ENCODE data around the gene ERRFI1.
"Not testable (repeated sequence)": the region's sequence is repeated elsewhere in the genome, so short reads cannot be mapped to it uniquely, and the experiment has no call there.

ERRFI1 gene

GRCh38 chr1:8026153-8026975 is at the start of gene ERRFI1:
TSS of gene ERRFI1 (minus strand) at chr1:8026309. CDS start at chr1:8015619, 10,690 bp downstream.
- intact Hi-C loops (cut with DNase I), result loop anchor here (10.0 kb wide), 1 partner anchor 62 kb away; the partner anchor contains the start of gene PARK7
- DNase-seq, result peak; percentile 86 to 99 (median 97)

- peak in 23 of 42 donors; percentile 2 to 67 (median 25) for DNase-seq
- intact Hi-C loops (cut with DNase I), result no loop called here
These were observed 49.5 kb upstream of the ERRFI1 start for GRCh38 chr1:8075511-8076051.

- intact Hi-C loops (cut with DNase I), result no loop called here
- no peak for DNase-seq
These were observed 47.2 kb upstream of the ERRFI1 start for GRCh38 chr1:8073112-8073855.

- DNase-seq, result no peak
- intact Hi-C loops (cut with DNase I), result no loop called here
These were observed 44.3 kb upstream of the ERRFI1 start for GRCh38 chr1:8070381-8070811.

- DNase-seq; intact Hi-C loops (cut with DNase I): not testable (repeated sequence)
These were observed 43.7 kb upstream of the ERRFI1 start for GRCh38 chr1:8069614-8070320.

GRCh38 chr1:8065369-8065768 is 39.3 kb upstream of the ERRFI1 start:
- DNase-seq, result no peak
- intact Hi-C loops (cut with DNase I), result no loop called here

GRCh38 chr1:8063298-8064036 is 37.4 kb upstream of the ERRFI1 start:
- DNase-seq, result no peak
- intact Hi-C loops (cut with DNase I), result no loop called here

- intact Hi-C loops (cut with DNase I), result no loop called here
- no peak for DNase-seq
These were observed 36.8 kb upstream of the ERRFI1 start for GRCh38 chr1:8062861-8063260.

- no peak for DNase-seq
- intact Hi-C loops (cut with DNase I), result no loop called here
These were observed 35.7 kb upstream of the ERRFI1 start for GRCh38 chr1:8061673-8062386.

- no peak for DNase-seq
- intact Hi-C loops (cut with DNase I), result no loop called here
These were observed 35.1 kb upstream of the ERRFI1 start for GRCh38 chr1:8061210-8061609.

GRCh38 chr1:8059161-8059622 is 33.1 kb upstream of the ERRFI1 start:
- DNase-seq, result no peak
- intact Hi-C loops (cut with DNase I), result no loop called here

GRCh38 chr1:8057779-8058178 is 31.7 kb upstream of the ERRFI1 start:
- DNase-seq; intact Hi-C loops (cut with DNase I): not testable (repeated sequence)

- intact Hi-C loops (cut with DNase I), result no loop called here
These were observed 29.9 kb upstream of the ERRFI1 start for GRCh38 chr1:8055973-8056372.

GRCh38 chr1:8053878-8054567 is 27.9 kb upstream of the ERRFI1 start:
- intact Hi-C loops (cut with DNase I), result no loop called here
- DNase-seq, result no peak

More at GRCh38 chr1:8055973-8056372, 29.9 kb upstream of the ERRFI1 start:
- peak in 1 of 42 donors; percentile 8 for DNase-seq

GRCh38 chr1:8051650-8052049 is 25.5 kb upstream of the ERRFI1 start:
- DNase-seq, result no peak
- intact Hi-C loops (cut with DNase I), result no loop called here

- DNase-seq; intact Hi-C loops (cut with DNase I): not testable (repeated sequence)
These were observed 23.1 kb upstream of the ERRFI1 start for GRCh38 chr1:8049229-8049628.

Measured in head of caudate nucleus (tissue), 42 donors.